Activated T-cell treated with anti-CD3 and anti-CD28 coated beads for 4 hours (primary cell): ENCODE data around the gene TMEM175.
A peak's percentile ranks its signal among the peaks of the same experiment; 100 is the strongest.
"Not testable (repeated sequence)": the region's sequence is repeated elsewhere in the genome, so short reads cannot be mapped to it uniquely, and the experiment has no call there.

Experiments
- DNase-seq: peaks from one replicate; pipeline ENCODE4 v3.0.0-alpha.2; 2020

TMEM175 gene

DNA sequence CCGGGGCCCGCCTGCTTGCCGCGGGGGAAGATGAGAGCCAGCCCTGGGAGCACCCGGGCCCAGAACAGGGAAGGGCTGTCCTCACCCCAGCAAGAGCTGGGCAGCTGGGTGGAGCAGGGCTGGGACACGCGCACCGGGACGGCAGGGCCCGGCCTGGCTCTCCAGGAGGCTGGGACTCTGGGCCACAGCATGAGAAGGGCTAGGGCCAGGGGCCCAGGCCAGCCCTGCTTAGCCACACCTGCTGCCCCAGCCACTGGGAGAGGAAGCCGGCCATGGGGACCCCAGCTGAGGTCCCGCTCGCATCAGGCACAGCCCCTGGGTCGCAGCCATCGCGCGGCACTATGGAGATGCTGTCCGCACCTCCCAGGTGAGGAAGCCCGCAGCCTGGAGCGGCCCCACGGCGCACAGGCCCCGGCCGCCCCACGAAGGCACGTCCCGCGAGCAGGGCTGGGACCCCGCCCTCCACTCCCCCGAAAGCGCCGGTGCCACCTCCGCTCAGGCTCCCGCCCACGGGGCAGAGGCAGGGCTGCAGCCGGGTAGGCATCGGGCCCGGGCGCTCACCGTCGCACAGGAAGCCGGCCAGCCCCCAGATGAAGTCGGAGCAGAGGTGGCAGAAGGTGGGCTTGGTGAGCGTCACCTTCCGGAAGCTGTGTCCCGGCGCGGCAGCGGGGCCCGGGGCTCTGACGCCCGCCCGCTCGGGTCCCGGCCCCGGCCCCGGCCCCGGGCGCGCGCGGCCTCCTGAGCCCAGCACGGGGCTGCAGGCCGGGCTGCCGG lies 40.6 kb downstream of the TMEM175 start:
- DNase-seq = peak; percentile 69

DNA sequence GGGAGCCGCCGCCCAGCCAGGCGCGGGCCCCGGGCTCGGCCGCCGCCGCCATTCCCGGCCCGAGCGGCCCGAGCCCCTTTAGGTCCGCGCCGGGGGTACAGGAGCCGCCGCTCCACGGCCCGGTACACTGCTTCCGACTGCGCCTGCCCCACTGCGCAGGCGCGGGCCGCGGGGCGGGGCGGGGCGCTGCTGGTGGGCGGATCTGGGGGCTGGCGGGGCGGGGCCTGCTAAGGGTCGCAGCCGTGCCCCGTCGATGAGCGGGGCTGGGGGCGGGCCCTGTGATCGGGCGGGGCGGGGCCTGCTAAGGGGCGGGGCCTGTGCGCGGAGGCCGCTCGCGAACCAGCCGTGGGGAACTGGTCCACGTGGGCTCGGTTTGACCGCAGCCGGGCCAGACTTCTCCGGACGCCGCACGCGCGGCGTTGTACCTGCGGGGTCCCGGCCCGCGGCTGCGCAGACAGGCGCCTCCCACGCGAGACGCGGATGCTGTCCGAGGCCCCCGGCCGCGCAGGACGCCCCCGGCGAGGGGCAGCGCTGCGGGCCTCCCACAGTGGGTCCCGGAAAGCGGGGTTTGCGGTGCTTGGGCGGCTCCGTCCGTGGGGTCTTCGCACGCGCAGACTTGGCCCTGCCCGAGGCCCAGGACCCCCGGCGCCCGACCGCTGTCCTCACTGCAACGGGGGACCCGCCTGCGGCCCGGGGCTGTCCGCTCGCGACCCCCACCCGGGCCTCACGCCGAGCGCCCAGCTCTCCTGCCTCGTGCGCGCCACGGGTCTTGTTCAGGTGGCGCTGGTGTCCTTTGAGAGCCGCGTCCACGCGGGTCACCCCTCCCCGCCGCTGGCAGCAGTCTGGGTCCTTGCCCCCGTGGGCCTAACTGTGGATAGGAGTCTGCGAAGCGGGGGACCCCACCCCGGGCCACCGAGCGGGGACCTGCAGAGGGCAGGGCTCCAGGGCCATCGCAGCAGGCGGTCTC lies 41.5 kb downstream of the TMEM175 start, which contains the start of gene DGKQ:
TSS of gene DGKQ (minus strand) at position 139 of the 967 bp plus-strand sequence. CDS start at position 52, 87 bp downstream.
- peak; percentile 89 for DNase-seq

DNA sequence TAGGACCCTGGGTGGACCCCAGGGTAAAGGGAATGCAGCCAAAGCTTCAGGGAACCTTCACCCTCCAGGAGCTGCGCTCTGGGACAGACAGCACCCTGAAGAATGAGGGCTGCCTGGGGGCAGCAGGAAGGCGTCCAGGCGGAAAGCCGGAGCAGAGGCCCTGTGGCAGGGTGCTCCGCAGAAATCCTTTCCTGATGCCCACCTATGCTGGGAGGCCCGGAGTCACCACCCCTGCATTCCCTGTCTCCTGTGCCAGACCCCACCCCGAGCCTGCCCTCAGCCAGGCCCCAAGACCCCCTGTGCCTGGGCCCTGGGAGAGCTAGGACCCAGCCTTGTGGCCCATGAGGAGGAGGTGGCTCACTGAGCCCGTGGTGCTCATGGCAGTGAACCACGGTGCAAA lies 42.4 kb downstream of the TMEM175 start:
- no peak for DNase-seq

DNA sequence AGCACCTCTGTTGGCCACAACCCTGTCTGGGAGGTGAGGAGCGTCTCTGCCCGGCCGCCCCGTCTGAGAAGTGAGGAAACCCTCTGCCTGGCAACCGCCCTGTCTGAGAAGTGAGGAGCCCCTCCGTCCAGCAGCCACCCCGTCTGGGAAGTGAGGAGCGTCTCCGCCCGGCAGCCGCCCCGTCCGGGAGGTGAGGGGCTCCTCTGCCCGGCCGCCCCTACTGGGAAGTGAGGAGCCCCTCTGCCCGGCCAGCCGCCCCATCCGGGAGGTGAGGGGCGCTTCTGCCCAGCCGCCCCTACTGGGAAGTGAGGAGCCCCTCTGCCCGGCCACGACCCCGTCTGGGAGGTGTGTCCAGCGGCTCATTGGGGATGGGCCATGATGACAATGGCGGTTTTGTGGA lies 43.8 kb downstream of the TMEM175 start:
- not testable (repeated sequence) for DNase-seq

DNA sequence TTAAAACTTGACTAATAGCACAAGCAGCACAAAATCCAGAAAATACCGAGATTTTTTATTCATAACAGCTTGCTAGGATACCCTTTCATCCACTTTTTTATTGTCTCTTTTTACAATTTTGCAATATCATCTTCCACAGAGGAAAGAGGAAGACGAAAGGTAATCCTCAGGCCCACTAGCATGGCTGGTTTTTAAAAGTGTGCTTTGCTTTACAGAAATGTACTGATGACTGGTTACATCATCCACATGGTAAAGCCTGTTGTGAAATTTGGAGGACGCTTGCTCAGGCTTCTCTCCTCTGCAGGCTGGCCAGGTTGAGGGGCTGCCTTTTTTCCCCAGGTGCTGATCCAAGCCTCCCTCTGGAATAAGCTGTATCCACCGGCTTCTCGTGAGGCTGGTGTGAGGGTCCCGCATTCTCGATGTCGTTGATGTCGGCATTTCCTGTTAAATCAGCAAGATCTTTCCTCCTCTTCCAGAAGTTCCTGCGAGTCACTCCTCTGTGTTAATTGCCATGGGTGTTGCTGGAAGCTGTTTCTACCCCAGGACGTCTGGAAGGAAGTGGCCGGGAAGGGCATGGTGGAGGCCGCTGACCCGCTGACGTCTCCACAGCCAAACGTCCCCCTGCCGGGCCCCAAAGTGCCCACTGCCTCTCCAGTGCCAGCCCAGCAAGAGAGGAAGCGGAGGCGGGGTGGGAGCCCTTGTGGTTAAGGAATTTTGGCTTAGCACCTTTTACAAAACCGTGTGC lies 46.9 kb downstream of the TMEM175 start:
- no peak for DNase-seq

DNA sequence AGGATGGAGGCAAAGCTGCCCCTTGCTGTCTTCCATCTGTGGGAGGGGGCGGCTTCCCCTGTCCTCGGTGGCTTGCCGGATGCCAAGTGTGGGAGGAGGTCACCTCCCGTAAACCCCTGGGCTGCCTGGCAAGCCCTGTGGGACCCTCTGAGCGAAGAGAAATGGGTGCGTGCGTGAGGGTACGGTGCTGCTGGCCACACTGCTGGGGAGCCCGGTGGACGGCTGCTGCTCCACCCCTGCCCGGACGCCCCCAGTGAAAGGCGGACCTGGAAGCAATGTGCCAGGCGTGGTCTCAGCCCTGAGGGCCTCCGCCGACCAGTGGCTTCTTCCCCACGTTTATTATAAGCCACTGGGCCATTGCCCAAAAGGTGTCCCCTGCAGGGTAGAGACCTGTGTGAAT lies 50.0 kb downstream of the TMEM175 start:
- no peak for DNase-seq

DNA sequence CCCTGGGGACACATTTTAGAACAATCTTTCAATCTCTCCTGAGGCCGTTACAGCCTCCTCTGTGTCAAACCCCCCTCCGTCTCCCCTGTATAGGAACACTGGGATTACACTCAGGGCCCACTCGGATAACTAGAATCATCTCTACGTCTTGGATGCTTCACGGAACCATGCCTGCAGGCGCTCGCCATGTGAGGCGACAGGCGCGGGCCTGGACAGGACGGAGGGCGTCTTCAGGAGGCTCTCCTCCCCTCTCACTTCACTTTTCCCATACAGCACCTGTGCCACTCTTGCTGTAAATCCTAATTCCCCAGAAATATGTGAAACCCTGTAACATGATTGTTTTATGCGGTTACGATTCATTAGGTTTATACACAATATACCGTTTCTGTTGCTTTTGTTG lies 50.6 kb downstream of the TMEM175 start:
- no peak for DNase-seq

DNA sequence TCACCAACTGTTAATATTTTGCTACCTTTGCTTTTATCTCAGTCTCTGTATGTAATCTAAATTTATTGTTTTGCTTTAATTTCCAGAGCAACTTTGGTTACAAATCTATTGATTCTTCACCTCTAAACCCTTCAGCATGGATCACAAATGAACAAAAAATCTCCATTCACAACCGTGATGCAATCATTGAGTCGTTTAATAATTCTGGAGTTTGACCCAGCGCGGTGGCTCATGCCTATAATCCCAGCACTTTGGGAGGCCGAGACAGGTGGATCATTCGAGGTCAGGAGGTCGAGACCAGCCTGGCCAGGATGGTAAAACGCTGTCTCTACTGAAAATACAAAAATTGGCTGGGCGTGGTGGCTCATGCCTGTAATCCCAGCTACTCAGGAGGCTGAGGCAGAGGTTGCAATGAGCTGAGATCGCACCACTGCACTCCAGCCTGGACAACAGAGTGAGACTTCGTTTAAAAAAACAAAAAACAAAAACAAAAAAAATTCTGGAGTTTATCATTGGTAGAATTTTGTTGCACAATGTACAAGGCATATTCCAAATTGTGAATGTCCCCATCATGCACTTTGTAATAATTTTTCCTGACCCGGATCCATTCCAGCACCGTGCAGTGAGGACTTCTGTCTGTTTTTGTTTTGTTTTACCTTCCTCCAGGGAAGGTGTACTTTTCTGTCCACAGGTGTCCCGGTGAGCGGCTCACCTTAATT lies 52.2 kb downstream of the TMEM175 start:
- DNase-seq = no peak

DNA sequence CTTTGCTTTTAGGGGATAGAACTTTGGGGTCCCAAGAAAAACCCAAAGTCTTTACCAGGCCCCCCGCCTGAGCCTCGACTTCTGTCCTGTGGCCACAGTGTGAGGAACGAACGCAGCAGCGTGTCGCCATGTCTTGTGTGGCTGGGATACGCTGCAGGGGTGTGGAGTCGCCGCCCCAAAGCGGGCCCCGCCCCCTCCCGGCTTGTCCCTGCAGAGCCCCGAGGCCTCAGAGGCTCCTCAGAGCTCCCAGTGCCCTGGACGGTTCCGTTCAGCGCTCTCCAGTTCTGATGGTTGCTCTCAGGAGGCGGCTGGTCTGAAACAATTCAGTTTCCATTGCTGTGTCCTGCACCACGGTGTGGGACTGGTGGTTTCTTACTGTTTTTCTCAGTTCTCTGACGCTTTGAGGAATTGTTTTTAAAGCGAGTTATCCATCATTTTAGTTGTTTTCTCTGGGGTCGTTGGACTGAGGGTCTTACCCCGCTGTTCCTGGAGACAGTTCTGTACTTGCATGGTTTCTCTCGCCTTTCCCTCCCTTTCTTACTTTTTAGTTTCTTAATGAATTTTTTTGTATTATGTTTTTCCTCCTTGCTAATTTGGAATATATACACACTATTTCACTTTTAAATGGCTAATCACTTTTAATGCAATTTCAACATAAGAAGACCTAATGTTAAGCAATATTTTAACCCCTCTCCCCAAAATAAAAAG lies 53.0 kb downstream of the TMEM175 start:
- DNase-seq = peak; percentile 61

DNA sequence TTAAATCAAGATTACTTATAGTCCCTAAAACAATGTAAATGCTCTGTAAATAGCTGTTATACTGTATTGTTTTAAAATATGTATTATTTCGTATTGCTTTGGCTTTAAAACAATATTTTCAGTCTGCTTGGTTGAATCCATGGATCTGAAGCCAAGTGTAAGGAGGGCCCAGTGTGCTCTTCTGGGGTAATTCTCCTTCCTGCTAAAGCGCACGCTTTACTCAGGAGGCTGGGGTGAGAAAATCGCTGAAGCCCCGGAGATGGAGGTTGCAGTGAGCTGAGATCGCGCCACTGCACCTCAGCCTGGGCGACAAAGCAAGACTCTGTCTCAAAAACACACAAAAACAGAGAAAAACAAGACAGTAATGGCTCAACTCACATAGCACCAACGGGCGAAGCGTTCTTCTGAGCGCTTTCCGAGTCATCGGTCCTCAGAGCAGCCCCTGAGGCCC lies 54.2 kb downstream of the TMEM175 start:
- no peak for DNase-seq

DNA sequence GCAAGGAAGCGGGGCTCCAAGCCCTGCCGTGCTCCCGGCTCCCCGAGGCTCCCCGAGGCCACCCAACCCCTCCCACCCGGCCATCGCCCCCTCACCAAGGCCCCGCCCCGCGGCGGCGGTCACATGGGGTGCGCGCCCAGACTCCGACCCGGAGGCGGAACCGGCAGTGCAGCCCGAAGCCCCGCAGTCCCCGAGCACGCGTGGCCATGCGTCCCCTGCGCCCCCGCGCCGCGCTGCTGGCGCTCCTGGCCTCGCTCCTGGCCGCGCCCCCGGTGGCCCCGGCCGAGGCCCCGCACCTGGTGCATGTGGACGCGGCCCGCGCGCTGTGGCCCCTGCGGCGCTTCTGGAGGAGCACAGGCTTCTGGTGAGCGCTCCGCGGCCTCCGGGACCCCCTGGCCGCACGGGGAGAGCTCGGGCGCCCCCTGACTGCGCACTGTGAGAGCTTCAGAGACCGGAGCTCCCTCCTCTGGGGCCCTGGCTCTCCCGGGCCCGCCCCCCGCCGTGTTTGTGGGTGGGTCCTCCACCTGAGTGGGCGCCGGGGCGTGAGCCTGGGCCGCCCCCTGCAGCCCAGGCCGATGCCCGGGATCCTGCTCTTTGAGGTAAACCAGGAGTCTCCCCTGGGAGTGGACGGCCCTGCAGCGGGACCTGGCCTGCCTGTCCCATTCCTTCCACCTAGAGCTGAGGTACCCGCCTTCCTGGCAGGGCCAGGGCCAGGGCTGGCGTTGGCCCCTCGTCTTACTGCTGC lies 54.8 kb downstream of the TMEM175 start, which contains the start of gene IDUA:
TSS of gene IDUA (plus strand) at position 166 of the 745 bp plus-strand sequence. CDS start at position 207, 41 bp downstream.
- DNase-seq = peak; percentile 82

DNA sequence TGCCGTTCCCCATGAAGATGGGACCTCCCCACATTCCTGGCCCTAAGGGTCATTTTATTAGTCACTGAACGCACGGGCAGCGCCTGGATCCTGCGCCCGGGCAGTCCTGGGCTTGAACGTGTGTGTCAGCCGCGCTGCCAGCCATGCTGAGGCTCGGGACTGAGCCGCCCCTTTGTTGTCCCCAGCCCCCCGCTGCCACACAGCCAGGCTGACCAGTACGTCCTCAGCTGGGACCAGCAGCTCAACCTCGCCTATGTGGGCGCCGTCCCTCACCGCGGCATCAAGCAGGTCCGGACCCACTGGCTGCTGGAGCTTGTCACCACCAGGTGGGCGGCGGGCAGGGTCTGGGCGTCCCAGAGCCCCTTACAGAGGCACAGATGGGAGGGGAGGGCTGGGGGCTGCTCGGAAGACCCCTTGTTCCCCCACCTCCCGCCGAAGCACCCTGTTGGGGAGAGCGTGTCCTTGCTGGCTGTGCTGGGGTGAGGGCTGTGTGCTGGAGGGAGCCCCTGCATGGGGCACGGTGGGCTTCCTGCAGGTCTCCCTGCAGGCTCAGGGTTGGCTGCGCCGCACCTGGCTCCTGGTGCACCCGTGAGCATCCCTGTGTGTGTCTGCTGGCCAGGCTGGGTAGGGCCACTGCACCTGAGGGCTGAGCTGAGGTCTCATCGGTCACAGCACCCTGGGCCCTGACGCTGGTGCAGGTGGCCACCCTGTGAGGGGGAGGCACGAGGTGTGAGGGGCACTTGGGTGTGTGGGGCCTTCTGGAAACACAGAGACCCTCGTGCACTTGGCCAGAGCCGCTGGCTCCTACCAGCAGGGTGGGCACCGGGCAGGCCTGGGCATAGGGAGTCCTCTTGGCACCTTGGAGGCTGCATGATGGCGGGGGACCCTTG lies 55.6 kb downstream of the TMEM175 start:
- DNase-seq = no peak

DNA sequence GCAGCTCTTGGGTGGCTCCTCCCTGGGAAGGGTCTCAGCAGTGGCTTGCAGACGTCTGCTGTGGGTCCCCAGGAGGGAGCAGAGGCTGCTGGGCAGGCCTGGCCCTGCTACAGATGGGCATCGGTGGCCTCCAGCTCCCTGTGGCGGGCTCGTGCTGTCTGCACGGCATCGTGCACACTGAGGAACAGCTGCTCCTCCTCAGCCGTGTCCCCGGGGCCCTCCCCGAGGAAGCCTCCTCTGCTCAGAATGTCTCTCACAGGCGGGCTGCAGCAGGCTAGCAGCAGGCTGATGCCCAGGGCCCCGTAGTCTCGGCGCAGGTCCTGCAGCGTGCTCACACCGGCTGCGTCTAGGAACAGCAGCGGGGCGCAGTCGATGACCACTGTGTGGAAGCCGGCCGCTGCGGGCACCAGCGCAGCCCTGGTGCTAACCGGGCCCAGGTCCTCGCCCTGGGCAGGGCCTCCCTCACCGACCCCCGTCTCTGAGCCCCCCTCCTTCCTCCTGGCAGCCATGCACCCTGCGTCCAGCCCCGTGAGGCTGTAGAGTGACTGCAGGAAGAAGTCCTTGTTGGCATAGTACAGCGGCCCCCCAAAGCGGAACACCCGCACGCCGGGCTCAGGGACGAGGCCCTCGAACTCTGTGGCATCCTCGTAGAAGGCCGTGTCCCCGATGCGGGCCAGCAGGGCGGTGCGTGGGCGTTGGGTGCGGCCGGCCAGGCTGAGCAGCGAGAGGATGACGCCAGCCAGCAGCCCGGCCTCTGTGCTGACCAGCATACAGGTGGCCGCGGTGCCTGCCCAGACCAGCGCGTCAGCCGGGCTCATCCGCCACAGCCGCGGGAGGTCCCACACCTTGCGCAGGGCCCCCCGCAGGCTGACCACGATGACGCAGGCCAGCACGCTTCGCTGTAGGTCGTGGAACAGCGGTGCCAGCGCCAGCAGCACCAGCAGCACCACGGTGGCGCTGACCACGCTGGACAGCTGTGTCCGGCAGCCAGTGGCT lies 56.8 kb downstream of the TMEM175 start:
- DNase-seq = no peak

DNA sequence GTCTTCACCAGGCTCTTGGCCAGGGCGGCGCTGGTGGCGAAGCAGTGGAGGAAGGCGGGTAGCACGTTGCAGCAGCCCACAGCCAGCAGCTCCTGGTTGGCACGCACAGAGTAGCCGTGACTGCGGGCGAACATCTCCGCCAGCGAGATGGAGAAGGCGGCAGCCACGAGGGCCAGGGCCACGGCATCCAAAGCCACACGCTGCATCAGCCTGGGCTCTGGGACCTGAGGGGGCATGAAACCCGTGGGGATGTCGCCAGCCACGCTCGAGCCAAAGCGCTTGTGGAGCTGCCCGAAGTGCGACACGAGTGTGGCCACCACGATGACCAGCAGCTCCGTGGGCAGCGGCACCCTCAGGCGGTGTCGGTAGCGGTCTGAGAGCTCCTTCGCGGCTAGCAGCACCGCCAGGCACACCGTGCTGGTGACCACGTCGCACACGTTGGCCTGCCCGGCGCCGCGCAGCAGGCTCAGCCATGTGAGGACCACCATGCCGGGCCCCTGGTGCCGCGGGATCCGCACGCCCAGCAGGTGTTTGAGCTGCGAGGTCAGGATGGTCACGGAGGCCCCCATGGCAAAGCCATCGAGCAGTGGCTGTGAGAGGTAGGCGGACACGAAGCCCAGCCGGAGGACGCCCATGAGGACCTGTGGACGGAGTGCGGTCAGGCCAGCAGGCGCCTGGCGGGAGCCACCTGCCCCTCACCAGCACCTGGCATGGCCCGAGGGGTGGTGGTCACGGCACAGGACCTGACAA lies 57.6 kb downstream of the TMEM175 start:
- DNase-seq = no peak

DNA sequence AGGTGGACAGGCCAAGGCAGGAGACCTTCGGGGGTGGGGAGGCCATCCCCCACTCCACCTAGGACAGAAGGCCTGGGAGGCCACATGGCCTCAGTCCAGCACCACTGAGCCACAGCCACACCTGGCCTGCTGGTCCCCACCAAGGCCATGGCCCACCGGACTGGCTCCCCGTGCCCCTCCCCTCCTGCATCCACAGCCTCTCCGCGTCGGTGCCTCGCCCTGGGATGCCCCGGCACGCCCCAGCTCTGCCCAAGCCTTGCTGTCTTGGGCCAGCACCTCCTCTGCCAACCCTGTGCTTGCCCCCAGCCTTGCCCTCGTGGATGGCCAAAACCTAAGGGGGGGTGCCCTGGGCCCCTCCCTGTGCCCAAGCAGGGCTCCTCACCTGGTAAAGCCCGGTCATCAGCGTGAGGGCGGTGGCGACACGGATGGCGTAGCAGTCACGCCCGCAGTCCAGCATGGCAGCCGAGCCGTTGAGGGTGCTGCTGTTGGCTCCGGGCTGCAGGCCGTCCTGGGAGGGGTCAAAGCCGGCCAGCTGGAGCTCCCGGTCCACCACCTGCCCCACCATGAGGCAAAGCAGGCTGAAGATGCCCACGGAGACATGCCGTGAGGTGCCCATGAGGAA lies 58.6 kb downstream of the TMEM175 start:
- DNase-seq = no peak

DNA sequence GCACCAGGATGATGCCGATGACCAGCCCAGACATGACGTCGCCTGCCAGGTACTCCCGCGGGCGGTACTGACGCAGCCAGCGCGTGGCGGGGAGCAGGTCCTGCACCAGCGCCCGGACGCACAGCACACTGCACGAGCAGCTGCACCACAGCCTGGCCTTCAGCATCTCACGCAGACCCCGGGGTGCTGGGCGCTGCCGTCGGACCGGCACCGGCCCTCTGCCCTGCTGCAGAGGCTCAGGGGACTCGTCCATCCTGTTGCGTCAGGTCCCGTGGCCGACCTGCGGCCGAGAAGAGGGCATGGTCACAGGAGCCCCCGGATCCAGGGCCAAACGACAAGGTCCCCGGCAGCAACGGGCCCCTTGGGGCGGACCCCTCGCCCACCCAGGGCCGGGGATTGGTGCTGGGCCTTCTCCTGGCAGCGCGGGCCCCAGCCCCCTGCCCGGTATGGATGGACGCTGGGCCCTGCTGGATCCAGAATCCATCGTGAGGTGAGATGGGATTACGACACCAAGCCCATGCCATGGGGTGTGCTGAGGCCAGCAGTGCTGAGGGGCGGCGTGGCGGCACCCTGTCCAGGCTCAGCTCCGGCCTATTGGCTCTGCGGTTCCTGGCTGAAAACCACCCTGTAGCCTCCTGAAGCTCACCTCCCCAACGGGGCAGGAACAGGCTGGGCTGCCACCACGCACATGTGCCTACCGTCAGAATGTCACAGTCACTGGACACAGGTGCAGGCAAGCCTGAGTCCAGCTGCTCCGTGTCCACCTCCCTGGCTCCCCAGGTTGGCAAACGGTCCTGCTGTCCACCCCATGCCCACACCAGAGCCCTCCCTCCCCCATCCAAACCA lies 59.4 kb downstream of the TMEM175 start:
- no peak for DNase-seq
